NCI-H510A (cell line): Measurements from ENCODE around the gene UBN1.
"Not testable (repeated sequence)": the region's sequence is repeated elsewhere in the genome, so short reads cannot be mapped to it uniquely, and the experiment has no call there.

Source experiments
- DNase-seq: peaks from one replicate; lab custom pipeline; 2025; lab: John Stamatoyannopoulos, UW

The UBN1 gene

DNA sequence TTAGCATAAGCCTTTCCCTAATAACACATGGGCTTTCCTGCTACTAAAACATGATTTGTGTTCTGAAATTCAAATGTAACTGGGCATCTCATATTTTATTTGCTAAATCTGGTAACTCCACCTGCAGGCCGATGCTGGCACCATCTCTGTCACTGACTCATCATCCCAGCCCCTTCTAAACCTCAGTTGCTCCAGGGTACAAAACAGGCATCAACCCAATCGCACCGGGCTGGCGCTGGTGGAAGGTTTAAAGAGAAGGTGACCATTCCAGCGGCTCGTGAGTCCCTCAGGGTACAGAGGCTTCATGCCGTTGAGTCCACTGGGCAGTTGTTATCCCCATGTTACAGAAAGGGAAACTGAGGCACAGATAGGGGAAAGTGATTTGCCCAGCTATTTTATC lies 62.5 kb downstream of the UBN1 start:
- DNase-seq = no peak

DNA sequence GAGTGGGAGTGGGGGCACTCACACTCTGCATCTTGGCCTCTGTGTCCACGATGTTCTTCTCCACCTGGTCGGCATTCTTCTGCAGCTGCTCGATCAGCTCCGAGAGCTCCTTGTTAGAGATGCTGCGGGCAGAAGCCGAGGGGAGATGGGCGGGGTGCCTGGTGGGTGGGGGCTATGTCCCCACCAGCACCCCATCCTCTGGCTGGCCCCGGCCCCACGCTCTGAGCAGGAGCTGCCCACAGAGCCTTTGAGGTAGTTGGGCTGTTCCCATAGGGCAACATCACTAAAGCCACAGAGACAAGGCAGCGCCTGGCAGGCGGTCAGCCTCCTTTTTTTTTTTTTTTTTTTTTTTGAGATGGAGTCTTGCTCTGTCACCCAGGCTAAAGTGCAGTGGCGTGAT lies 63.5 kb downstream of the UBN1 start:
- DNase-seq = no peak

DNA sequence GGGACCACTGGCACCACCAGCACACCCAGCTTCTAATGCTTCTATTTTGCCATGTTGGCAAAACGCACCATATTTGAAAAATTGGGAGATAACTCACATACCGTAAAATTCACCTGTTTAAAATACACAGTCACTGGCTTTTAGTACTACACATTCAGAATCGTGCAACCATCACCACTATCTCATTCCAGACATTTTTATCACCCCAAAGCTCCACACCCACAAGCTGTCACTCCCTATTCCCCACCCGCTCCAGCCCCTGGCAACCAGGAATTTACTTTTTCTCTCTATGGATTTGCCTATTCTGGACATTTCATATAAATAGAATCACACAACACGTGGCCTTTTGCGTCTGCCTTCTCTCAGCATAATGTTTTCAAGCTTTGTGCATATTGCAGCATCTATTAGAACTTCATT lies 64.7 kb downstream of the UBN1 start:
- DNase-seq = no peak

DNA sequence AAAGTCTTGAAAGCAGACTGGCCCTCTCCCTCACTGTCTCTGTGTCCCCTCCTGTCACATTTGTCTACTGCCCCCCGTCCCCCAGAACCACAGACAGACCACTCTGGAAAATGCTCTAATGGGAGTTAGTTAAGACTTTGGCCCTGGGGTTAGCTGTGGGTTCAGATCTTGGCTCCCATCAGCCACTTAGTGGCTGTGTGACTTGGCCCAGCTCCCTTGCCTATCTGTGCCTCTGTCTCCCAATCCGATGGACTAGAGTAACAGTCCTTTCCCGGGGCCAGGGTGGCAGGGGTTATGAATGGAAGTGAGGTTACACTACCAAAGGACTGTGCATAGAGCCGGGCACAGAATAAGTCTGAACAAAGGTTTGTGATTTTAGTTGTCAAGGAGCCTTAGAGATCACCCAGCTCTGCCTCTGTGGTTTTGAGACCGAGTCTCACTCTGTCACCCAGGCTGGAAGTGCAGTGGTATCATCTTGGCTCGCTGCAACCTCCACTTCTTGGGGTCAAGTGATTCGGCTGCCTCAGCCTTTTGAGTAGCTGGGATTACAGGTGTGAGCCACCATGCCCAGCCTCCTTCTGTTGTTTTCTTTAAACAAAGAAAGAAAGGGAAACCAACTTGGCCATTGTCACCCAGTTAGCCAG lies 66.0 kb downstream of the UBN1 start:
- no peak for DNase-seq

DNA sequence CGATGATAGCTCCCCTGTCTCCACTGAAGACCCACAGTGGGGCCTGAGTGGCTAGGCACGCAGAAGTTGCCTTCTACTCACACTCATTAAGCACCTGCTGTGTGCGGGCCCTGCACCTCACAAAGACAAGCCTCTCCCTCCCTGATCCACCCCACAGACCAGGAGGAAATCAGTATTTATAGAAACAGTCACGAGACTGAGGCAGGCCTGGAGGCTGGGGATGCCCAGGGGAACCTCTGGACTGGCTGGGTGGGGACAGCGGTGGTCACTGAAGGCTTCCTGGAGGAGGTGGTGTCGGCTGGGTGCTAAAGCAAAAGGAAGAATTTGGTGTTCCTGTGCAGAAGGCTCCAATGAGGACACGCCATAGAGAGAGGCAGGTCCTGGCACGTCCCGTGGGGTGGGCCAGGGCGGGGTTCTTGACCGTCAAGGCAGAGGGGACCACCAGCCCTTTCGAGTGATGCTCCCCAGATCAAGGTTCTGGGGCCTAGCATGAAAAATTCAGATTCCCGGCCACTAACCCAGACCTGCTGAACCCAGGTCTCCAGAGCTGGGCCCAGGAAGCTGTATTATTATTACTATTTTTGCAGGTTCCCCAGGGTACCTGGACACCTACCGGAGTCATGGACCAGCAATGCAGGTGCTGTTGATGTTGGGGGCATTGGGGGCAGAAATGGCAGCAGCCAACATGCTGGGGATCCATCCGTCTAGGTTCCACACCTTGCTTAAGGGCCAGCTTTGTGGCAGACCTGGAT lies 66.7 kb downstream of the UBN1 start:
- no peak for DNase-seq

DNA sequence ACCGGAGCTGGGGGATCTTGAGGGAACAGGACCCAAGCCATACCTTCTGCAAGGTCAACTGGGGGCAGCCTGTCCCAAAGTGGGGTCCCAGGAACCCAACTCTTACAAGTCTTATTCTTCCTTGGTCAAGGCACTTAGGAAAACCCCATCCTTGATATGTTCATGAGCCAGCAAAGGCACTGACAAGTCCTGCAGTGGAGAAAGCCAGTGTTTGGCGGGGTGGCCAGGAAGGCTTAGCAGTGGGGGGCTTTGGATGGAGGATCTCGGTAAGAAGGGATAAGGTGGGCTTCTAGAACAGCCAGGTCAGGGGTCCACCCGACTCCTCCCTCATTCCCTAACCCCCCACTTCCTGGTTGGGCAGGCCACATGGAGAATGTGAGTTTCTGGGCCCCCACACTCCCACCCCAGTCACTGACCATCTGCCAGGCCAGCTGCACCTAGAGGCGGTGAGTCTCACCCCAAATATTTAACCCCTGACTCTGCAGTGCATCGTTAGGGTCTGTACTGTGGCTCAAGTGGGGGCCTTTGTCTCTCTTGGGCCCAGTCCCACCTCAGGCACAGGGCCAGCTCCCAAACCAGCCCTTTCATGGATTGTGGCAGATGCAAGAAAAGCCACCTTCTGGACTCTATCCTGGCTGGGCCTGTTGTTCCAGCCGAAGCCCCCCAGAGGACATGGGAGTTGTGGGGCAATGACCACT lies 67.4 kb downstream of the UBN1 start:
- no peak for DNase-seq

DNA sequence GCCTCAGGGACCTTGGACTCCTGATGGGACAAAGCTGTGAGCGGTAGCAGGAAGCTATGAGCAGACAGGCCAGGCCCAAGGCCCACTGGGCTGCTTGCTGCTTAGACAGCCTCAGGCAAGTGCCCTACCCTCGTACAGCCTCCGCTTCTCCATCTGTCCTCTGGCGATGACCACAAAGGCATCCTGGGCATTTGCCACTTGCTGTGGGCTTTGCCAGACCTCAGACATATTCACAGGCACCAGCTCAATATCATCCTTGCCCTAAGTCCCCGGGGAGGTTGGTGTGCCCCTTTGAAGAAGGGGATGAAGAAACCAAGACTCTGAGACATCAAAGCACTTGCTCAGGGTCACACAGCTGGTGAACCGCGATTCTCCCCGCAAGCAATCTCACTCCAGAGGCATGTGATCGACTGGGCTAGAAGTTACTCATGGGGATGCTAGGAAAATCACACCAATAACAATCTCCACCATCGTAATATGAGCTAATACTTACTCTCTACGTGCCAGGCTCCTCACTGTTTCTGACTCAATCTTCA lies 68.0 kb downstream of the UBN1 start:
- DNase-seq = no peak

DNA sequence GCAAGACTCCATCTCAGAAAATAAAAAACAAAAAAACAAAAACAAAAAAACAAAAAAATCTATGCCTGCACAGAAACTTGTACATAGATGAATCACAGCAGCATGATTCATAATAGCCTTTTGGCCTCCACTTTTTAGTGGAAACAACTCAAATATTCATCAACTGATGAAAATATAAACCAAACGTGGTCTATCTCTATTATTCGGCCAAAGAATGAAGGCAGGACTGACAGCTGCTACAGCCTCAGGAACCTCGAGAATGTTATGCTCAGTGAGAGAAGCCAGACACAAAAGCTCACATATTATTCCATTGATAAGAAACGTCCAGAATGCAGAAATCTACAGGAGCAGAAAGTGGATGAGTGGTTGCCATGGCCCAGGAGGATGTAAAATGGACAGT lies 69.8 kb downstream of the UBN1 start:
- DNase-seq = no peak

DNA sequence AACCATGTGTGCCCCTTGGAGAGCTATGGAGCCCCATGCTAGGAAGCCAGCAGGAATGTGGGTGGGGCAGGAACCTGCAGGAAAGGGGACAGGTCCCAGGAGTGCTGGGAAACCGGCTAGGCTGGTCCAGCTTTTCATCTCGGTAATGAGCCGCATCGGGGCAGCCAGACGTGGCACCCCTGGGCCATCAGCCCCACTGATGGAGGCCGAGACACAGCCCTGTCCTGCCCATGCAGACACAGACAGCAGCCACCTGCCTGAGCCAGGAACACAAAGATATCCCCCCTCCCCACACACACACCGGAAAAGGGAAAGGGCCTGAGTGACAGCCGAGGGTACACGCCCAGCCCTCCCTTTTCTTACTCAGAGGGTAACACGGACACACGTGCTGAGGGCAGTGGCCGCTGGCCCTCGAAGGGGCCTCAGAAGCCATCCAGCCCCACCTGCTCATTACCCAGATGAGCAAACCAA lies 71.5 kb downstream of the UBN1 start:
- peak; percentile 64 for DNase-seq

DNA sequence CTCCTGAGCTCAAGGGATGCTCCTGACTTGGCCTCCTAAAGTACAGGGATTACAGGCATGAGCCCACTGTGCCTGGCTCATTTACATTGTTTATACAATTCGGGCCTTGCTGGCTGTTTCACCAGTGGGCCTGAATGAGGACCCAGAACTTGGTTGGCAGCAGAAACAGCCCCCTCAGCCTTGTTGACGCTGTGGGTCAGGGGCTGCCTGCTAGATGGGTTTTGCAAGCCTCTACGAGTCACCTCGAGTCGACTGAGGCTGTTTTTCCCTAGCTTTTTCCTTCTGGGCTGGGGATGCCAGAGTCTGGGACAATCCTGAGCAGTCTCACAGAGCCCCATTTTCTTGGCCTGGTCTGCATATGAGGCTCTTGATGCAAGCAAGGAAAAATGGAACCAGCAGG lies 73.5 kb downstream of the UBN1 start:
- DNase-seq = no peak

DNA sequence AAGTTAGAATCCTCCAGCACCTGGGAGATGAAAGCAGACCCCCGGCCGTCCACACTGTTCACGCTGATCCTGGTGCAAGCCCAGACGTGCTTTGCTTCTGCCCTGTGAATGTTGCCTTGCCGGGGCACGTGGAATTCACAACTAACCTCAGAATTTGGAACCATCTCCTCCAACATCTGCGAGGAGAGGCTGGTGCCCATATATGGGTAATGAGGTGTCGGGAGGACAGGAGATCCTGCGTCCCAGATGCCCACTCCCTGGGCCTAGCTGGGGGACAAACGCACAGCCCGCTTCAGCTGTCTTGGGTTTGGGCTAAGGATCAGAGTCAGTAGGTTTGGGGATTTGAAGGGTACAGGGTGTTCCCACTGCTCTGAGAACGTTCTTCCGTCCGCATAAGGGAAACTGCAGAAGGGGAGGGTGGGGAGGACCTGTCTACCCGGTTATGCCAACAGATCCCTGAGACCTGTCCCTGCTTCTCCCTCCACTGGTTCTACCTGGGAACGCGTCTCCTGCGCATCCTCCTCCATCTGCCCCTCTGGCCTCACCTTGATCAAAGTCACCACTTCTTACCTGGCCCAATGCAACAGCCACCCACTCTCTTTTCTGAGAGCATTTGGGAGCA lies 75.6 kb downstream of the UBN1 start:
- DNase-seq = no peak

DNA sequence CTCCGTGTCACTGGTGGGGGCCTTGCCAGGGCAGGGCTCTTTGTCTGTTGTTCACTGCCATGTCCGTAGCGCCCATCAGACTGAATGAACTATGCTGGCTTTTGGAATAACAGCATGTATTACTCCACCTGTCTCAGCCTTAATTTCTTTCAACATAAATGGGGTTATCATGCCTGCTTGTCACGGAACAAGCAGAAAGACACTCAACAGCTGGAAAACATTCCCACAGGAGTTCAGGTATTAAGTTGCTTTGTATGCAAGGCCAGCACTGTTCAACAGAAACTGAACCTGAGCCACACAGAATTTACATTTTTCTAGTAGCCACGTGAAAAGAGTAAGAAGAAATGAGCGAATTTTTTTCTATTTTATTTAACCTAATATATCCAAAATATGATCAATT lies 76.6 kb downstream of the UBN1 start:
- DNase-seq = no peak

DNA sequence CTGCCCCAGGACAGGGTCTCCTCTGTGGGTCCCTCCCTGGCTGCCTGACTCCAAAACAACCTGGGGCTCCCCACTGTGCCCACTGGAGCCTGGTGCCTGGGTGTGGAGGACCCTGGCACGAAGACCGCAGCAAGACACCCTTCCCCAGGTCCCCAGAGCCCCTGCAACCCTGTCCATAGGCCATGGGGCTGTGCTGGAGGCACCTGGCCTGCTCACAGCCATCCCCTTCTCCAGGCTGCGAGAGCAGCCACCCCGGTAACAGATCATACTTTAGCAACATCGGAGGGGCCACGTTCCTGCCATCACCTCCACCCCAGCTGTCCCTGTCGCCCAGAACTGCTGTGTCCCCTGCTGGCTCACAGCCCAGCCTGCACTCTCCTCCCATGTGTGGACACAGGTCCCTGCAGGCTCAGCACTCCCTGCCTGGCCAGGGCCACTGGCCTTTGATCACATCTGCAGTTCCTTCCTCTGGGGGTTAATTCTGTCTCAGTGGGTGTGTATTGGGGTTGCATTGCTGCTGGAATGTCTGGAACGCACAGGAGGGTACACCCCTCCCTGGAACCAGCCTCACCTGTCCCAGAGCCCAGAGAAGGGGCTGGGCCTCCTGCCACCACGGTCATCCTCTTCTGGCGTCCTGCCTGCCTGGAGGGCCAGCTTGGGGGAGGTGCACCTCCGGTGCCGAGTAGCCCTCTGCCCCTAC lies 77.5 kb downstream of the UBN1 start:
- DNase-seq = no peak

DNA sequence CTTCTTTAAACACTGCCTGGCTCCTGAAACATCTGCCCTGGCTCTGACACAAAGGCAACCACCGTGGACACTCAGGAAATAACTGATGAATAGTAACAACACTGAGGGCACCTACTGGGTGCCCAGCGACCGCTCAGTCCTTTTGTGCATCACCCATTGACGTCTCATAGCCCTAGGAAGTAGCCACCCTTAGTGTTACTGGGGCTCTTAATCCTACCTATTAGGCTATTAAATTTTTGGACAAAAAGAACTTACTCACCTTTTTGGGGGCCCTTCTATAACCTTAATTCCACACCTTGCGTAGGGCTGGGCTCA lies 78.0 kb downstream of the UBN1 start:
- DNase-seq = no peak

DNA sequence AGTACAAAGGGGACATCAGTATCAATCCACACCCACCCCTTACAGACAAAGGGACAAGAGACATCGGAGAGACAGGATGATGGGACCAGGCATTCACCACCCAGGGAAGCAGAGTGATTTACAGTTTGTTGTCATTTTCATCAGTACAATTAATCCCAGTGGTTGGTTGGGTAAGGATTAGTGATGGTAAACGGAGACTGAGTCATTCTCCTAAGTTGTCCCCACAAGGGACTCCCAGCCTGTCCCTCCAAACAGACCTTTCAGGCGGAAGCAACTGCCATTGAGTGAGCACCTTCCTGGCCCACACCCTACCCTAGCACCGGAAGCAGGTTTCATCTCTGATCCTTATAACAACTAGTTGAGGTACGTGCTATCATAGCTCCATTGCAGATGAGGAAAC lies 78.5 kb downstream of the UBN1 start:
- DNase-seq = no peak

DNA sequence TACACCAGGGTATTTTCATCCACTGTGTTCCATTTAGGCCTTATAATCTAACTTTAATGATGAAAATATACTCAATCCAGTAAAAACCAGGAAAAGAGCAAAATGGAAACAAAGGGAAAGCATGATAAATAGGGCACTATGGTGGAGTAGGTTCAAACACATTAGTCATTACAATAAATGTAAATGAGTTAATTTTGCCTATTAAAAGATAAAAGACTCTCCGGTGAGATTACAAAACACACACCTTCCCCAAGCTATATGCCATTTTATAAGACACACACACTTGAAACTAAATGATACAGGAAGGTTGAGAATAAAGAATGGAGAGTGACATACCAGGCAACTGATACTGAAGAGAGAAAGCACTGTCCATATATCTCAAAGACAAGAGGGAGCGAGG lies 79.6 kb downstream of the UBN1 start:
- no peak for DNase-seq

DNA sequence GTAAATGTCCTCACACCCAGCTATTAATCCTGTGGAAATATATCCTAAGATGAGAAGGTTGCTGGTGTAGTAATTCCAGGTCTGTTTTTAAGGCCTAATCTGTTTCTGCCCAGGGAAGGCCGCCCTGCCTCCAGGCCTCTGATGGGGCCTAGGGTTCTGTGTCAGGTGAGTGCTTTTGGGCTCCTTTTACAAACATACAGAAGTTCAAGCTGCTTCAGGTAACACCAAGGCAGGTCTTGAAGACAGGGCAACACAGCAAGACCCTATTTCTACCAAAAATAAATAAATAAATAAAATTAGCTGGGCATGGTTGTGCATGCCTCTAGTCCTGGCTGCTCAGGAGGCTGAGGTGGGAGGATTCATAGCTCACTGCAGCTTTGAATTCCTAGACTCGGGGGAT lies 80.4 kb downstream of the UBN1 start:
- no peak for DNase-seq

DNA sequence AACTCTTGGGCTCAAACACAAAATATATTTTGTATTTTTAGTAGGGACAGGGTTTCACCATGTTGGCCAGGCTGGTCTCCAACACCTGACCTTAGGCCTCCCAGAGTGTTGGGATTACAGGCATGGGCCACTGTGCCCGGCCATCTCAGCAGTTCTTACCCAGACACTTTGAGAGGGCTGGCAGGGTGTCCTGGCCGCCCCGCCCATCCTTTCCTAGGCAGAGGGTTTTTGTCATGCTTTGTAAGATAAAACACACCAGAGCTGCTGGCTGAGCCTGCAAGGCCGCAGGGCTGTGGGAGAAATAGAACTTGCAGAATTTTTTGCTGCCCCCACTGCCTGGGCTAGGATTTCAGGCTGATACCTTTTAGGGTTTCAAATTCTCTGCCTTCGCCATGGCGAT lies 80.9 kb downstream of the UBN1 start:
- no peak for DNase-seq

DNA sequence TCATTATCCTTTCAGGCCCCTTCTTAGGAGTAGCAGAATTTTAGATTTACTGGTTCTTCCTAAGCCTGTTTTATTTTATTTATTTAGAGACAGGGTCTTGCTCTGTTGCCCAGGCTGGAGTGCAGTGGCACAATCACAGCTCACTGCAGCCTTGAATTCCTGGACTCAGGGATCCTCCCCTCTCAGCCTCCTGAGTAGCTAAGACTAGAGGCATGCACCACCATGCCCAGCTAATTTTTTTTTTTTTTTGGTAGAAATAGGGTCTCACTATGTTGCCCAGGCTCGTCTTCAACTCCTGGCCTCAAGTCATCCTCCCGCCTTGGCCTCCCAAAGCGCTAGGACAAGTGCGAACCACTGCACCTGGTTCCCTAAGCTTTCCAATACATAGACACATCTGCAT lies 82.3 kb downstream of the UBN1 start:
- not testable (repeated sequence) for DNase-seq

DNA sequence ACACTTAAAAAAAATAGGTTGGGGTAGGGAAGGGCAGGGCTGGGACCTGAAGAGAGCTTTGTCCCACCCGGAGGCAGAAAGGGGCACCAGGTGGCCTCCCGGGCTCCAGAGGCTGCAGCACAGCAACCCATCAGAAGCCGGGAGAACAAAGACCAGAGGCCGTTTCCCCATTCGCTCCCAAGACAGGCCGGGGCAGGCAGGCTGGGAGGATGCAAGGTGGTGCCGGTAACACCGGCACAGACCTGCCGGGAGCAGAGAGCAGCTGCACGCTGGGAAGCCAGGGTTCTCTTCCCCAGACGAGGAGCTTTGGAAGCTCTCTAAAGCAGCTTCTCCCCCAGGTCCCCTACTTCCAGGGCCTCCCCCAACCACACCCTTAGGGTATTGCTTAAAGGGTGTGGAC lies 84.1 kb downstream of the UBN1 start:
- no peak for DNase-seq
